Spleen (tissue), 11 donors: Measurements from ENCODE around the gene WFDC10B. TPM values are rescaled to one million over a fixed set of nuclear protein-coding genes. Genes with fewer than 3 reads are reported as not detected.

ENCODE experiments used
- DNase-seq: peaks from one replicate; pipeline ENCODE4 v3.0.0-alpha.2; 2020
- H3K27ac ChIP-seq, 8 donors: fragments of 200-600 bp; sonication (generic) in 7 of 8; 1 replicate in 4 of 8; 2 replicates in 4 of 8; pipeline versions ENCODE4 v1.5.0 to v1.8.0; 2016 to 2021; ENCODE audit warnings: inconsistent platforms in 4 of 8, mild to moderate bottlenecking in 4 of 8, moderate library complexity in 1 of 8
- H3K27me3 ChIP-seq, 7 donors: fragments of 200-600 bp; sonication (generic) in 6 of 7; replicated peaks in 1 of 7; 1 replicate in 4 of 7; 2 replicates in 3 of 7; pipeline versions ENCODE4 v1.5.0 to v1.8.0; 2016 to 2021; ENCODE audit warnings: inconsistent platforms in 3 of 7, mild to moderate bottlenecking in 1 of 7
- H3K36me3 ChIP-seq, 6 donors: fragments of 200-600 bp; sonication (generic) in 5 of 6; 1 replicate in 4 of 6; 2 replicates in 2 of 6; pipeline versions ENCODE4 v1.5.0 to v1.8.0; 2016 to 2021; ENCODE audit warnings: inconsistent platforms in 2 of 6
- H3K4me1 ChIP-seq, 6 donors: fragments of 200-600 bp; sonication (generic) in 5 of 6; 1 replicate in 3 of 6; 2 replicates in 3 of 6; pipeline versions ENCODE4 v1.5.0 to v1.8.0; 2016 to 2021; ENCODE audit warnings: inconsistent platforms in 3 of 6
- H3K4me3 ChIP-seq, 8 donors: fragments of 200-600 bp; sonication (generic) in 7 of 8; 1 replicate in 4 of 8; 2 replicates in 4 of 8; pipeline versions ENCODE4 v1.5.0 to v1.8.0; 2016 to 2021; ENCODE audit warnings: inconsistent platforms in 4 of 8, mild to moderate bottlenecking in 4 of 8, moderate library complexity in 2 of 8
- H3K9me3 ChIP-seq, 8 donors: fragments of 200-600 bp; sonication (generic) in 7 of 8; 1 replicate in 4 of 8; 2 replicates in 4 of 8; pipeline versions ENCODE4 v1.5.0 to v1.8.0; 2016 to 2021; ENCODE audit warnings: inconsistent platforms in 4 of 8
- POLR2A ChIP-seq, 3 donors: fragments of 450-650 bp; IDR thresholded peaks; one replicate each; pipeline ENCODE4 v1.5.1; 2017; ENCODE audit warnings: antibody characterized with exemption in 3 of 3, mild to moderate bottlenecking in 1 of 3
- POLR2AphosphoS5 ChIP-seq, 3 donors: sonication (generic); formaldehyde crosslinking; IDR thresholded peaks; one replicate each; pipeline ENCODE4 v1.5.1; 2017; ENCODE audit warnings: antibody characterized with exemption in 3 of 3
- WGBS, 5 donors: extraction: QIAGEN DNeasy Blood & Tissue Kit in 3 of 5; methylation state at CpG; one replicate each; pipeline versions ENCODE4 v1.1.5 to v1.1.7; 2013 to 2018; 5-methylcytosine and 5-hydroxymethylcytosine counted together
- intact Hi-C: fragments of 100-400 bp; cut with DNase I; formaldehyde crosslinking; loops from one replicate; pipeline ENCODE4 v1.15.0; 2023; ENCODE audit warnings: low total_unique reads
- microRNA-seq, 3 donors: library from miRNA; unstranded; fragments of <30 nt; microRNA quantifications; one replicate each; pipeline versions ENCODE4 to v1.1.0, GENCODE V29; 2019 to 2020
- polyA plus RNA-seq, 3 donors: library from polyadenylated mRNA; stranded (reverse); fragments of 200-250 nt; gene quantifications; one replicate each; pipeline ENCODE4 v1.2.1, GENCODE V29; 2013
- small RNA-seq, 4 donors: library from RNA; depleted of rRNA; stranded (forward); fragments of <200 nt; gene quantifications; one replicate each; pipeline ENCODE3, GENCODE V24; 2016
- total RNA-seq, 7 donors: library from RNA; depleted of rRNA in 3 of 7; stranded (reverse); fragments of >200 nt in 3 of 7; fragmentation: NEBNext Ultra II Directional in 4 of 7; extraction: Animal tissue kit (Norgen Biotek cat#: 25700) in 4 of 7; gene quantifications; one replicate each; pipeline versions ENCODE4 v1.1.0 to v1.2.1, GENCODE V29; 2016 to 2021
- TF ChIP-seq, protein P1 (sequence below), 11 experiments: fragments of 200-600 bp in 7 of 11; fragments of 450-650 bp in 4 of 11; sonication (generic) in 4 of 11; IDR thresholded peaks in 8 of 11; conservative IDR thresholded peaks in 3 of 11; 1 replicate in 7 of 11; 2 replicates in 4 of 11; pipeline versions ENCODE4 v1.4.0 to v1.8.0; 2016 to 2021; ENCODE audit warnings: antibody characterized with exemption in 11 of 11, inconsistent platforms in 4 of 11, mild to moderate bottlenecking in 1 of 11
- donor health status: healthy with polysubstance abuse.
- donor health status: DM: no; HTN: no; CAD: no; lungs with moderate emphysema.
- donor health status: DM: no; HTN: no; CAD: no.
- donor health status: Bipolar disorder and iron deficiency.
- donor health status: healthy.
- donor health status: DM: no; HTN: no; CAD: no.
- donor health status: DM: yes; HTN: yes; CAD: no.

The WFDC10B gene
- total and polyA plus RNA-seq, 10 donors: not detected

GRCh38 chr20:45639687-45640086, 65.1 kb downstream of the WFDC10B start:
- no peaks in the 10 kb centered on the region for H3K4me1 ChIP-seq
- no peak for DNase-seq
- intact Hi-C loops: no loop called here
- 82 to 90% (median 87%) methylated on average over 5 of the region's 5 CpGs for WGBS, 5 donors
- TF ChIP-seq, protein P1, sequence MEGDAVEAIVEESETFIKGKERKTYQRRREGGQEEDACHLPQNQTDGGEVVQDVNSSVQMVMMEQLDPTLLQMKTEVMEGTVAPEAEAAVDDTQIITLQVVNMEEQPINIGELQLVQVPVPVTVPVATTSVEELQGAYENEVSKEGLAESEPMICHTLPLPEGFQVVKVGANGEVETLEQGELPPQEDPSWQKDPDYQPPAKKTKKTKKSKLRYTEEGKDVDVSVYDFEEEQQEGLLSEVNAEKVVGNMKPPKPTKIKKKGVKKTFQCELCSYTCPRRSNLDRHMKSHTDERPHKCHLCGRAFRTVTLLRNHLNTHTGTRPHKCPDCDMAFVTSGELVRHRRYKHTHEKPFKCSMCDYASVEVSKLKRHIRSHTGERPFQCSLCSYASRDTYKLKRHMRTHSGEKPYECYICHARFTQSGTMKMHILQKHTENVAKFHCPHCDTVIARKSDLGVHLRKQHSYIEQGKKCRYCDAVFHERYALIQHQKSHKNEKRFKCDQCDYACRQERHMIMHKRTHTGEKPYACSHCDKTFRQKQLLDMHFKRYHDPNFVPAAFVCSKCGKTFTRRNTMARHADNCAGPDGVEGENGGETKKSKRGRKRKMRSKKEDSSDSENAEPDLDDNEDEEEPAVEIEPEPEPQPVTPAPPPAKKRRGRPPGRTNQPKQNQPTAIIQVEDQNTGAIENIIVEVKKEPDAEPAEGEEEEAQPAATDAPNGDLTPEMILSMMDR (IDR thresholded peaks at IDR 0.05 in 8 of 11, conservative IDR thresholded peaks at IDR 0.05 in 3 of 11): no peak
- no peak for TF ChIP-seq POLR2AphosphoS5 (IDR thresholded peaks at IDR 0.05)
- no peak for TF ChIP-seq POLR2A (IDR thresholded peaks at IDR 0.05)
- H3K36me3 ChIP-seq: no peaks in the 10 kb centered on the region
- H3K9me3 ChIP-seq: no peaks in the 10 kb centered on the region
- peaks cover 0 to 18% (median 0%) of the 10 kb centered on the region in 7 donors for H3K27me3 ChIP-seq
- H3K27ac ChIP-seq: no peak overlapping the region
- H3K4me3 ChIP-seq: no peak overlapping the region

DNA sequence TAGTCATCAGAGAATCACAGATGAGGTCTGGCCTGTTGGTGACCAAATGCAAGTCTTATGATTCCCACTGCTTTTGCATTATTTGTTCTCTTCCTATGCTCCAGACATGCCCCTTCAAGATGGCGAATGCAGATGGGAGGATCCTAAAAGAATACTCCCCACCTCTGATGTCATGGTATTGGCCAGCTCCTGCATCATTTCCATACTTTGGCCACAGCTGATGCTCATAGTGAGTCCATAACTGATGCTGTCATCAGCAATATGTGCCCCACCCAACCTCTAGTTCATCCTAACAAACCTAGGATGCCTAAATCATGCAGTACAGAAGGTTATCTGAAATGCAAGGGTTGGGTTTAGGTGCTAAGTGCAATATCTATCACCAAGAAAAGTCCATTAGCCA, 68.3 kb downstream of the WFDC10B start:
- Histone ChIP-seq H3K9me3 (no peaks in the 10 kb centered on the region), H3K27me3 (peaks cover 0 to 24% (median 0%) of the 10 kb centered on the region in 7 donors), H3K36me3 (no peaks in the 10 kb centered on the region), H3K27ac (no peak overlapping the region), H3K4me1 (no peaks in the 10 kb centered on the region), H3K4me3 (no peak overlapping the region)
- 77 to 95% (median 91%) methylated on average over 1 of the region's 1 CpG for WGBS, 5 donors
- intact Hi-C loops: no loop called here
- DNase-seq: no peak
- TF ChIP-seq, protein P1 (IDR thresholded peaks at IDR 0.05 in 8 of 11, conservative IDR thresholded peaks at IDR 0.05 in 3 of 11): no peak
- TF ChIP-seq POLR2AphosphoS5 (IDR thresholded peaks at IDR 0.05) (no peak), POLR2A (IDR thresholded peaks at IDR 0.05) (no peak)

Small RNA genes within 50 kb of the gene (microRNA-seq; reads per million reads assigned to microRNA genes)
- gene MIR3617: 0 to 0.85 (median 0.72) reads per million in 3 donors

Small RNA genes within 50 kb of the gene (small RNA-seq; reads per million reads assigned to genes)
- gene MIR3617: 0 reads per million in 4 donors
- gene SPINT5P: 0 reads per million in 4 donors

Other genes starting within 250 kb of the WFDC10B start
- under 1 TPM in 2 of 7 donors, not detected in 5; 0.74 to 0.79 TPM for gene WFDC2, start 235.3 kb downstream of the WFDC10B start, total RNA-seq
- 1 to 10 TPM in 1 of 3 donors, under 1 TPM in 2; 0.35 to 1.5 (median 0.58) TPM for gene WFDC2, start 235.3 kb downstream of the WFDC10B start, polyA plus RNA-seq
- not detected for gene SPINT3, start 189.4 kb downstream of the WFDC10B start, total RNA-seq
- not detected for gene SPINT3, start 189.4 kb downstream of the WFDC10B start, polyA plus RNA-seq
- not detected for gene WFDC6, start 165.5 kb downstream of the WFDC10B start, total RNA-seq
- gene WFDC6, start 165.5 kb downstream of the WFDC10B start, polyA plus RNA-seq: not detected
- not detected for gene EPPIN, start 157.6 kb downstream of the WFDC10B start, total RNA-seq
- gene EPPIN, start 157.6 kb downstream of the WFDC10B start, polyA plus RNA-seq: under 1 TPM in 1 of 3 donors, not detected in 2; 0.10 TPM
- not detected for gene WFDC8, start 125.7 kb downstream of the WFDC10B start, total RNA-seq
- not detected for gene WFDC8, start 125.7 kb downstream of the WFDC10B start, polyA plus RNA-seq
- gene WFDC10A, start 75.3 kb downstream of the WFDC10B start, total RNA-seq: not detected
- not detected for gene WFDC10A, start 75.3 kb downstream of the WFDC10B start, polyA plus RNA-seq
- not detected for gene WFDC9, start 73.7 kb downstream of the WFDC10B start, total RNA-seq
- gene WFDC9, start 73.7 kb downstream of the WFDC10B start, polyA plus RNA-seq: not detected
- not detected for gene WFDC11, start 34.8 kb downstream of the WFDC10B start, total RNA-seq
- gene WFDC11, start 34.8 kb downstream of the WFDC10B start, polyA plus RNA-seq: not detected
- gene WFDC13, start 3.0 kb downstream of the WFDC10B start, total RNA-seq: not detected
- not detected for gene WFDC13, start 3.0 kb downstream of the WFDC10B start, polyA plus RNA-seq
- not detected for gene SPINT4, start 17.3 kb upstream of the WFDC10B start, total RNA-seq
- gene SPINT4, start 17.3 kb upstream of the WFDC10B start, polyA plus RNA-seq: not detected
- not detected for gene WFDC3, start 86.9 kb upstream of the WFDC10B start, total RNA-seq
- gene WFDC3, start 86.9 kb upstream of the WFDC10B start, polyA plus RNA-seq: 1 to 10 TPM in 1 of 3 donors, under 1 TPM in 2; 0.70 to 1.2 (median 0.89) TPM
- gene DNTTIP1, start 86.9 kb upstream of the WFDC10B start, total RNA-seq: 10 to 100 TPM; 21.0 to 39.3 (median 29.6) TPM
- 10 to 100 TPM; 31.8 to 34.7 (median 32.5) TPM for gene DNTTIP1, start 86.9 kb upstream of the WFDC10B start, polyA plus RNA-seq
- gene UBE2C, start 107.6 kb upstream of the WFDC10B start, total RNA-seq: 10 to 100 TPM in 4 of 7 donors, 1 to 10 TPM in 3; 3.0 to 22.2 (median 12.3) TPM
- 10 to 100 TPM; 11.4 to 56.4 (median 19.7) TPM for gene UBE2C, start 107.6 kb upstream of the WFDC10B start, polyA plus RNA-seq
- gene TNNC2, start 122.3 kb upstream of the WFDC10B start, total RNA-seq: under 1 TPM in 2 of 7 donors, not detected in 5; 0.54 to 0.89 TPM
- gene TNNC2, start 122.3 kb upstream of the WFDC10B start, polyA plus RNA-seq: 1 to 10 TPM; 1.4 to 3.4 (median 1.9) TPM
- 10 to 100 TPM in 6 of 7 donors, 1 to 10 TPM in 1; 8.8 to 32.4 (median 20.0) TPM for gene SNX21, start 128.8 kb upstream of the WFDC10B start, total RNA-seq
- gene SNX21, start 128.8 kb upstream of the WFDC10B start, polyA plus RNA-seq: 10 to 100 TPM in 2 of 3 donors, 1 to 10 TPM in 1; 6.3 to 15.8 (median 15.7) TPM
- 10 to 100 TPM; 19.4 to 37.4 (median 24.7) TPM for gene ACOT8, start 152.4 kb upstream of the WFDC10B start, total RNA-seq
- 10 to 100 TPM; 28.1 to 36.7 (median 34.2) TPM for gene ACOT8, start 152.4 kb upstream of the WFDC10B start, polyA plus RNA-seq
- gene ZSWIM3, start 152.6 kb upstream of the WFDC10B start, total RNA-seq: 1 to 10 TPM; 4.4 to 7.1 (median 5.4) TPM
- gene ZSWIM3, start 152.6 kb upstream of the WFDC10B start, polyA plus RNA-seq: 1 to 10 TPM; 3.1 to 4.2 (median 3.5) TPM
- 10 to 100 TPM in 6 of 7 donors, 1 to 10 TPM in 1; 8.5 to 16.1 (median 11.1) TPM for gene ZSWIM1, start 176.2 kb upstream of the WFDC10B start, total RNA-seq
- 1 to 10 TPM; 3.7 to 5.5 (median 3.9) TPM for gene ZSWIM1, start 176.2 kb upstream of the WFDC10B start, polyA plus RNA-seq
- 10 to 100 TPM in 1 of 7 donors, 1 to 10 TPM in 6; 1.5 to 11.5 (median 4.0) TPM for gene SPATA25, start 182.6 kb upstream of the WFDC10B start, total RNA-seq
- gene SPATA25, start 182.6 kb upstream of the WFDC10B start, polyA plus RNA-seq: 1 to 10 TPM in 1 of 3 donors, under 1 TPM in 2; 0.41 to 3.1 (median 0.46) TPM
- 10 to 100 TPM in 2 of 7 donors, 1 to 10 TPM in 5; 3.3 to 19.4 (median 6.4) TPM for gene NEURL2, start 186.2 kb upstream of the WFDC10B start, total RNA-seq
- 1 to 10 TPM; 2.7 to 4.4 (median 3.5) TPM for gene NEURL2, start 186.2 kb upstream of the WFDC10B start, polyA plus RNA-seq
- 100 to 1,000 TPM; 162 to 203 (median 183) TPM for gene CTSA, start 186.3 kb upstream of the WFDC10B start, total RNA-seq
- gene CTSA, start 186.3 kb upstream of the WFDC10B start, polyA plus RNA-seq: 100 to 1,000 TPM in 1 of 3 donors, 10 to 100 TPM in 2; 56.6 to 105 (median 65.8) TPM
- gene PLTP, start 207.1 kb upstream of the WFDC10B start, total RNA-seq: 100 to 1,000 TPM in 2 of 7 donors, 10 to 100 TPM in 5; 19.2 to 430 (median 46.7) TPM
- 10 to 100 TPM in 2 of 3 donors, 1 to 10 TPM in 1; 7.5 to 58.2 (median 16.7) TPM for gene PLTP, start 207.1 kb upstream of the WFDC10B start, polyA plus RNA-seq
- 10 to 100 TPM; 41.2 to 61.9 (median 52.4) TPM for gene PCIF1, start 229.7 kb upstream of the WFDC10B start, total RNA-seq
- gene PCIF1, start 229.7 kb upstream of the WFDC10B start, polyA plus RNA-seq: 10 to 100 TPM; 25.1 to 33.8 (median 31.0) TPM